K562 (cell line): Measurements from ENCODE around the gene SPRYD3. TPM values are rescaled to one million over a fixed set of nuclear protein-coding genes. Genes with fewer than 3 reads are reported as not detected.
A peak's percentile ranks its signal among the peaks of the same experiment; 100 is the strongest.

Experiments used
- ATAC-seq: fragments of 200-7000 bp; cut with Tn5 transposase; 3 replicates; pipeline ENCODE4 v1.9.1; 2020; ENCODE audit warnings: moderate library complexity
- BruUV-seq: library from RNA; stranded (reverse); fragments of 400-500 nt; replicated peaks from 2 replicates; lab custom pipeline; 2021; lab: Mats Ljungman, UMichigan
- CTCF ChIA-PET: fragments of 300-600 bp; formaldehyde crosslinking; extraction: SDS; loops from one replicate; lab custom pipeline; 2021; ENCODE audit warnings: low intra/inter-chr PET ratio; lab: Yijun Ruan, JAX
- POLR2A ChIA-PET: fragments of 300-600, 350-650 bp; sonication (Branson Sonifier 250); formaldehyde crosslinking; extraction: SDS; loops from one replicate; lab custom pipeline; 2021; ENCODE audit warnings: antibody characterized with exemption, inconsistent platforms; lab: Yijun Ruan, JAX
- DNase-seq, 4 experiments: peaks; one replicate each; pipeline versions ENCODE4 v3.0.0 to v3.0.0-alpha.2; 2011 to 2018; ENCODE audit warnings: low spot score in 3 of 4, mixed read lengths in 3 of 4; ENCODE audit errors: extremely low read depth in 1 of 4
- FAIRE-seq: peaks from 2 replicates; lab custom pipeline; 2011; peaks lifted over from hg19 to GRCh38; lab: Jason Lieb, UNC
- H2AFZ ChIP-seq: 2 replicates; pipeline ENCODE4 v1.6.0; 2011; ENCODE audit warnings: low read depth, low read length, control low read depth, inconsistent platforms
- H3K27ac ChIP-seq: fragments of 200-600 bp; 3 replicates; pipeline ENCODE4 v1.8.0; 2011; ENCODE audit warnings: low read depth, mild to moderate bottlenecking, control low read depth, inconsistent platforms, low read length, moderate library complexity, mixed read lengths; ENCODE audit errors: extremely low read depth
- H3K27me3 ChIP-seq, 2 experiments: fragments of 300-600 bp in 1 of 2; 2 replicates in 1 of 2; 3 replicates in 1 of 2; pipeline versions ENCODE4 v1.6.0 to v1.8.0; 2011; ENCODE audit warnings: inconsistent platforms in 2 of 2, low read length in 2 of 2, mild to moderate bottlenecking in 1 of 2, mixed read lengths in 1 of 2, moderate library complexity in 1 of 2; ENCODE audit not compliant: control insufficient read depth in 2 of 2, insufficient read depth in 2 of 2
- H3K36me3 ChIP-seq: fragments of 300-600 bp; 3 replicates; pipeline ENCODE4 v1.8.0; 2011; ENCODE audit warnings: mild to moderate bottlenecking, low read length, inconsistent platforms; ENCODE audit not compliant: control insufficient read depth, insufficient read depth
- H3K4me1 ChIP-seq, 2 experiments: fragments of 200-600 bp in 1 of 2; replicated peaks in 1 of 2; 2 replicates in 1 of 2; 3 replicates in 1 of 2; pipeline versions ENCODE4 v1.5.1 to v1.8.0; 2011; ENCODE audit warnings: inconsistent platforms in 2 of 2, low read length in 2 of 2, mild to moderate bottlenecking in 1 of 2, mixed read lengths in 1 of 2, moderate library complexity in 1 of 2; ENCODE audit not compliant: control insufficient read depth in 2 of 2, insufficient read depth in 2 of 2
- H3K4me2 ChIP-seq: 2 replicates; pipeline ENCODE4 v1.6.1; 2011; ENCODE audit warnings: low read length, control low read depth, inconsistent platforms, mixed read lengths; ENCODE audit not compliant: insufficient read depth
- H3K4me3 ChIP-seq: fragments of 200-600 bp; sonication (generic), shearing (Covaris generic); 2 replicates; pipeline ENCODE4 v1.5.1; 2016; ENCODE audit warnings: control low read depth, inconsistent platforms
- H3K79me2 ChIP-seq: fragments of 200-600 bp; 3 replicates; pipeline ENCODE4 v1.8.0; 2011; ENCODE audit warnings: low read length, inconsistent platforms; ENCODE audit not compliant: control insufficient read depth, insufficient read depth
- H3K9ac ChIP-seq, 2 experiments: 2 replicates each; pipeline versions ENCODE4 v1.6.0 to v1.6.1; 2011; ENCODE audit warnings: low read depth in 2 of 2, low read length in 2 of 2, control low read depth in 1 of 2, inconsistent platforms in 1 of 2, mild to moderate bottlenecking in 1 of 2, mixed read lengths in 1 of 2; ENCODE audit not compliant: insufficient read depth in 1 of 2
- H3K9me1 ChIP-seq: one replicate; pipeline ENCODE4 v1.6.0; 2011; ENCODE audit warnings: inconsistent platforms, mild to moderate bottlenecking, low read length, moderate library complexity; ENCODE audit not compliant: control insufficient read depth, insufficient read depth
- H3K9me3 ChIP-seq: replicated peaks from 2 replicates; pipeline ENCODE4 v1.5.1; 2011; ENCODE audit warnings: low read depth, low read length, inconsistent platforms; ENCODE audit not compliant: control insufficient read depth, insufficient read depth
- H4K20me1 ChIP-seq: replicated peaks from 2 replicates; pipeline ENCODE4 v1.6.1; 2011; ENCODE audit warnings: low read length, inconsistent platforms, mixed read lengths; ENCODE audit not compliant: control insufficient read depth, insufficient read depth
- CBFA2T2 ChIP-seq: fragments of 450-650 bp; conservative IDR thresholded peaks from 2 replicates; pipeline ENCODE4 v1.6.1; 2017; ENCODE audit warnings: mild to moderate bottlenecking
- CBX8 ChIP-seq: fragments of 200-600 bp; sonication (generic); IDR thresholded peaks from 2 replicates; pipeline ENCODE4 v1.6.1; 2012; ENCODE audit warnings: borderline replicate concordance, mixed run types, low read depth, mild to moderate bottlenecking, moderate library complexity, mixed read lengths, low read length, control low read depth, inconsistent platforms; ENCODE audit not compliant: poor library complexity, severe bottlenecking; ENCODE audit errors: extremely low read depth
- HNRNPK ChIP-seq: fragments of 200-400 bp; formaldehyde crosslinking; IDR thresholded peaks from one replicate; pipeline ENCODE4 v1.6.1; 2018; ENCODE audit warnings: mild to moderate bottlenecking, low read depth, low read length; ENCODE audit not compliant: poor library complexity, severe bottlenecking
- SMC3 ChIP-seq: conservative IDR thresholded peaks from 2 replicates; pipeline ENCODE4 v1.6.1; 2011; ENCODE audit warnings: low read depth, low read length, improper control_type of control experiment; ENCODE audit not compliant: insufficient read depth
- TEAD2 ChIP-seq: fragments of 450-650 bp; IDR thresholded peaks from 2 replicates; pipeline ENCODE4 v1.6.1; 2016; ENCODE audit warnings: missing genetic modification characterization, control low read depth, missing compliant biosample characterization
- ZNF174 ChIP-seq: fragments of 250-450 bp; sonication (Bioruptor Pico); IDR thresholded peaks from 2 replicates; pipeline ENCODE4 v1.4.0; 2020; ENCODE audit warnings: mild to moderate bottlenecking
- ZNF23 ChIP-seq: fragments of 250-450 bp; sonication (Bioruptor Pico); IDR thresholded peaks from 2 replicates; pipeline ENCODE4 v1.4.0; 2020; ENCODE audit warnings: mild to moderate bottlenecking
- ZNF263 ChIP-seq: sonication (generic); formaldehyde crosslinking; IDR thresholded peaks from 2 replicates; pipeline ENCODE4 v1.8.0; 2022; ENCODE audit warnings: mild to moderate bottlenecking, missing genetic modification reagents, borderline replicate concordance
- WGBS: fragments of 100-300 bp; shearing (Covaris generic); methylation state at CpG from one replicate; pipeline ENCODE4 v1.1.6; 2016; ENCODE audit warnings: low coverage, mixed read lengths; ENCODE audit not compliant: insufficient coverage; ENCODE audit errors: missing lambda C conversion rate; 5-methylcytosine and 5-hydroxymethylcytosine counted together
- in situ Hi-C: fragments of 300-500 bp; cut with MboI; formaldehyde crosslinking; loops from 4 replicates; pipeline ENCODE4 v1.15.0; 2018; ENCODE audit warnings: inconsistent platforms, mixed read lengths
- intact Hi-C: fragments of 100-400 bp; cut with micrococcal nuclease; formaldehyde crosslinking; loops from 2 replicates; pipeline ENCODE4 v1.14.2; 2022
- polyA plus RNA-seq, 8 experiments: library from polyadenylated mRNA; depleted of rRNA in 4 of 8; stranded (reverse) in 5 of 8; unstranded in 3 of 8; fragments of >200 nt; fragmentation: Nextera tagmentation in 2 of 8; fragmentation: Illumina TruSeq in 1 of 8; extraction: Ambion mirVana in 2 of 8; extraction: Trizol in 1 of 8; gene quantifications; 2 replicates each; pipeline versions ENCODE4 v1.2.1 to v1.2.3, GENCODE V29; 2011 to 2014; ENCODE audit warnings: inconsistent platforms in 1 of 8, missing spikeins in 1 of 8
- total RNA-seq, 7 experiments: library from RNA; depleted of rRNA in 6 of 7; stranded (reverse); fragments of >200 nt in 6 of 7; fragmentation: Illumina TruSeq in 2 of 7; extraction: Trizol in 2 of 7; gene quantifications; 2 replicates each; pipeline versions ENCODE4 v1.2.1 to v1.2.3, GENCODE V29; 2011 to 2021; ENCODE audit warnings: low replicate concordance in 1 of 7

Gene SPRYD3
- total and polyA plus RNA-seq, 9 of the 15 experiments (the other 6 are each of a cell fraction or from before 2014, with no cell fraction given) = 1.5 to 13.6 (median 7.6) TPM

DNA sequence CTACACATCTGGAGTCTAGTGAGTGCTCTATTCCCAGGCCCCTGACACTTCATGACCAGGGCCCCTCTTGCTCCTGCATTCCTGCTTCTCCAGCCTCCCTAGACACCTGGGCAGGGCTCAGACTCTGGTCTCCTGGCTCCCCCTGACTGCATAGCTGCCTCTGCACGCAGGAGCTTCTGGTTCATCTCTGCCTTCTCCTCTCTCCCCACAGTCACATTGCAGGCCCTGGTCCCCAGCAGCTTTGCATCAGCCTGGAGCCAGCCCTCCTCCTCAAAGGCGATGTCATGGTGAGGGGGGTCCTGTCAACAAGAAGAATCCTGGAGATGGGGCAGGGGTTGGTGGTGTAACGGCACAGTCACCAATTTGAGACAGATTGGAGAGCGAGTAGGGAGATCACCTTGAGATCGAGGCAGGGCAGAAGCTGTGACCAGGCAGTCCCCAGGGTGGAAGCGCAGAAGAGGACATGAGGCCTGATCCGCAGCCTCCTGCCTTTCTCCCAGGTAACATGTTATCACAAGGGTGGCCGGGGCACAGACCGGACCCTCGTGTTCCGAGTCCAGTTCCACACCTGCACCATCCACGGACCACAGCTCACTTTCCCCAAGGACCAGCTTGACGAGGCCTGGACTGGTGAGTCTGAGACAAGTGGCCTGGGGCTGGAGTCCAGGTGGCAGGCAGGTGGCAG, 21.2 kb downstream of the SPRYD3 start:
- CTCF ChIA-PET = no interaction called here
- WGBS = 66% methylated on average over 11 of the region's 13 CpGs
- no peaks in the 10 kb centered on the region for H3K9me1 ChIP-seq
- POLR2A ChIA-PET = interaction anchor here (0.7 to 1.8 kb wide), 4 partner anchors 8 to 132 kb away, joined by 3 to 8 read pairs (median 4); partner anchors contain the start of gene SPRYD3
- H3K4me2 ChIP-seq = no peak overlapping the region
- H3K4me3 ChIP-seq = no peak overlapping the region
- no peaks in the 10 kb centered on the region for H3K27me3 ChIP-seq
- no TSS peak for BruUV-seq
- H4K20me1 ChIP-seq = no peaks in the 10 kb centered on the region
- H3K9me3 ChIP-seq = no peaks in the 10 kb centered on the region
- intact Hi-C loops (no loop called here), in situ Hi-C loops (no loop called here)
- peak overlapping the region in 1 of 2 experiments; percentile 48; a peak in 1 of 4 replicates for H3K9ac ChIP-seq
- H3K79me2 ChIP-seq = peaks cover 7% of the 10 kb centered on the region; the same call in 2 of the 3 replicates
- no peaks in the 10 kb centered on the region for H3K36me3 ChIP-seq
- DNase-seq (no peak), FAIRE-seq (no peak), ATAC-seq (no peak)
- H2AFZ ChIP-seq = no peak overlapping the region
- no peak overlapping the region for H3K27ac ChIP-seq
- no peak for TF ChIP-seq TEAD2
- no peak for TF ChIP-seq ZNF23
- no peak for TF ChIP-seq SMC3
- TF ChIP-seq CBFA2T2 = no peak
- TF ChIP-seq ZNF174 = no peak
- no peak for TF ChIP-seq CBX8
- no peak for TF ChIP-seq HNRNPK
- no peak for TF ChIP-seq ZNF263 (CRISPR knock-in tag)
- H3K4me1 ChIP-seq = peaks cover 11 to 79% of the 10 kb centered on the region in 2 experiments; a peak in 4 of 5 replicates
